Keratinocyte (primary cell): Measurements from ENCODE around the gene STEAP1B. TPM values are rescaled to one million over a fixed set of nuclear protein-coding genes. Genes with fewer than 3 reads are reported as not detected.

Experiments used
- DNase-seq: peaks from one replicate; pipeline ENCODE4 v3.0.0-alpha.2; 2011; ENCODE audit warnings: low read depth, missing footprints, low spot score
- FAIRE-seq: peaks from 2 replicates; lab custom pipeline; 2011; peaks lifted over from hg19 to GRCh38; lab: Jason Lieb, UNC
- H2AFZ ChIP-seq: 2 replicates; pipeline ENCODE4 v1.6.0; 2012; ENCODE audit warnings: low read length, control low read depth, inconsistent platforms; ENCODE audit not compliant: control insufficient read depth
- H3K27ac ChIP-seq: 2 replicates; pipeline ENCODE4 v1.5.1; 2011; ENCODE audit warnings: low read length; ENCODE audit not compliant: control insufficient read depth, insufficient read depth
- H3K27me3 ChIP-seq: 3 replicates; pipeline ENCODE4 v1.6.0; 2011; ENCODE audit warnings: low read length; ENCODE audit not compliant: control insufficient read depth, insufficient read depth; ENCODE audit errors: extremely low read depth
- H3K36me3 ChIP-seq, 2 experiments: 2 replicates in 1 of 2; 3 replicates in 1 of 2; pipeline ENCODE4 v1.5.1; 2011; ENCODE audit warnings: low read length in 2 of 2, mild to moderate bottlenecking in 1 of 2; ENCODE audit not compliant: control insufficient read depth in 2 of 2, insufficient read depth in 2 of 2; ENCODE audit errors: extremely low read depth in 1 of 2
- H3K4me1 ChIP-seq: 3 replicates; pipeline ENCODE4 v1.5.1; 2011; ENCODE audit warnings: low read length; ENCODE audit not compliant: control insufficient read depth, insufficient read depth; ENCODE audit errors: extremely low read depth
- H3K4me2 ChIP-seq: 3 replicates; pipeline ENCODE4 v1.6.0; 2011; ENCODE audit warnings: low read depth, low read length; ENCODE audit not compliant: control insufficient read depth, insufficient read depth; ENCODE audit errors: extremely low read depth
- H3K4me3 ChIP-seq, 3 experiments: fragments of 200-600 bp in 1 of 3; sonication (generic) in 1 of 3; 2 replicates in 2 of 3; 3 replicates in 1 of 3; pipeline ENCODE4 v1.5.1; 2011 to 2016; ENCODE audit warnings: low read length in 3 of 3, mild to moderate bottlenecking in 3 of 3, control low read depth in 2 of 3, inconsistent platforms in 1 of 3, low read depth in 1 of 3, mixed read lengths in 1 of 3, mixed run types in 1 of 3, moderate library complexity in 1 of 3; ENCODE audit not compliant: control insufficient read depth in 2 of 3, insufficient read depth in 2 of 3; ENCODE audit errors: extremely low read depth in 1 of 3
- H3K79me2 ChIP-seq: 2 replicates; pipeline ENCODE4 v1.6.0; 2012; ENCODE audit warnings: low read length; ENCODE audit not compliant: control insufficient read depth, insufficient read depth
- H3K9ac ChIP-seq: 3 replicates; pipeline ENCODE4 v1.6.0; 2011; ENCODE audit warnings: low read length; ENCODE audit not compliant: control insufficient read depth, insufficient read depth; ENCODE audit errors: extremely low read depth
- H3K9me1 ChIP-seq: 3 replicates; pipeline ENCODE4 v1.6.0; 2011; ENCODE audit warnings: low read length; ENCODE audit not compliant: control insufficient read depth, insufficient read depth; ENCODE audit errors: extremely low read depth
- H3K9me3 ChIP-seq: 2 replicates; pipeline ENCODE4 v1.5.1; 2012; ENCODE audit warnings: low read depth, low read length; ENCODE audit not compliant: control insufficient read depth
- H4K20me1 ChIP-seq: 3 replicates; pipeline ENCODE4 v1.6.0; 2011; ENCODE audit warnings: low read length; ENCODE audit not compliant: control insufficient read depth, insufficient read depth; ENCODE audit errors: extremely low read depth
- CTCF ChIP-seq, 3 experiments: IDR thresholded peaks in 1 of 3; conservative IDR thresholded peaks in 1 of 3; optimal IDR thresholded peaks in 1 of 3; 2 replicates in 2 of 3; 3 replicates in 1 of 3; pipeline versions ENCODE3 to v1.5.1; 2011; ENCODE audit warnings: low read length in 3 of 3, mild to moderate bottlenecking in 3 of 3, moderate library complexity in 2 of 3, control low read depth in 1 of 3, inconsistent platforms in 1 of 3; ENCODE audit not compliant: insufficient read depth in 2 of 3; ENCODE audit errors: extremely low read depth in 1 of 3
- EZH2 ChIP-seq: IDR thresholded peaks from one replicate; pipeline ENCODE4 v1.6.1; 2012; ENCODE audit warnings: inconsistent platforms, mild to moderate bottlenecking, low read length, moderate library complexity
- dilution Hi-C: fragments of 300-500 bp; cut with MboI; formaldehyde crosslinking; loops from one replicate; pipeline ENCODE4 v1.7.0; 2020; ENCODE audit warnings: low sequenced_read_pairs; ENCODE audit not compliant: extremely low pct_ligation_motif_present
- polyA plus RNA-seq, 5 experiments: library from polyadenylated mRNA; depleted of rRNA in 3 of 5; stranded (reverse) in 3 of 5; stranded (forward) in 1 of 5; unstranded in 1 of 5; fragments of >200 nt; gene quantifications; 1 replicate in 1 of 5; 2 replicates in 3 of 5; 3 replicates in 1 of 5; pipeline versions ENCODE4 v1.2.1 to v1.2.3, GENCODE V29; 2011 to 2012; ENCODE audit warnings: missing spikeins in 2 of 5, low read depth in 1 of 5, low replicate concordance in 1 of 5

Gene STEAP1B
- polyA plus RNA-seq, 1 donor (not counting 4 experiments of a cell fraction or from before 2014, with no cell fraction given), result 18.9 TPM

- peaks cover 6% of the 10 kb centered on the region for H3K4me1 ChIP-seq
- H4K20me1 ChIP-seq, result no peaks in the 10 kb centered on the region
- H3K27ac ChIP-seq, result no peak overlapping the region
- FAIRE-seq, result no peak
- H3K9ac ChIP-seq, result no peak overlapping the region
- H3K9me1 ChIP-seq, result no peaks in the 10 kb centered on the region
- H2AFZ ChIP-seq, result no peak overlapping the region
- dilution Hi-C loops, result no loop called here
- H3K9me3 ChIP-seq, result no peaks in the 10 kb centered on the region
- H3K27me3 ChIP-seq, result no peaks in the 10 kb centered on the region
- no peaks in the 10 kb centered on the region for H3K79me2 ChIP-seq
- no peak overlapping the region for H3K4me2 ChIP-seq
- no peak overlapping the region for H3K4me3 ChIP-seq
- no peaks in the 10 kb centered on the region for H3K36me3 ChIP-seq
- no peak for DNase-seq
- no peak for TF ChIP-seq CTCF (optimal IDR thresholded peaks at IDR 0.05 in 1 of 3, IDR thresholded peaks at IDR 0.05 in 1 of 3, conservative IDR thresholded peaks at IDR 0.05 in 1 of 3; ENCODE audit: extremely low read depth in 1 of 3, insufficient read depth in 2 of 3, low read length in 3 of 3)
- no peak for TF ChIP-seq EZH2
These were observed 97.7 kb downstream of the STEAP1B start for GRCh38 chr7:22402250-22402649.

GRCh38 chr7:22400936-22401553 lies 98.9 kb downstream of the STEAP1B start:
- FAIRE-seq (no peak), DNase-seq (no peak)
- TF ChIP-seq CTCF (optimal IDR thresholded peaks at IDR 0.05 in 1 of 3, IDR thresholded peaks at IDR 0.05 in 1 of 3, conservative IDR thresholded peaks at IDR 0.05 in 1 of 3; ENCODE audit: extremely low read depth in 1 of 3, insufficient read depth in 2 of 3, low read length in 3 of 3) (no peak), EZH2 (no peak)
- Histone ChIP-seq H3K4me3 (no peak overlapping the region), H4K20me1 (no peaks in the 10 kb centered on the region), H3K27ac (no peak overlapping the region), H3K27me3 (no peaks in the 10 kb centered on the region), H3K9me1 (no peaks in the 10 kb centered on the region), H3K79me2 (no peaks in the 10 kb centered on the region), H3K9me3 (no peaks in the 10 kb centered on the region), H3K4me2 (no peak overlapping the region), H3K4me1 (peaks cover 6% of the 10 kb centered on the region), H3K36me3 (no peaks in the 10 kb centered on the region), H2AFZ (no peak overlapping the region), H3K9ac (no peak overlapping the region)
- dilution Hi-C loops, result no loop called here
